NK-92 (cell line): ENCODE measurements around the gene TSPAN17.

ENCODE experiments used
- DNase-seq: peaks from one replicate; lab custom pipeline; 2025; ENCODE audit not compliant: unreplicated experiment; lab: John Stamatoyannopoulos, UW

TSPAN17 gene

DNA sequence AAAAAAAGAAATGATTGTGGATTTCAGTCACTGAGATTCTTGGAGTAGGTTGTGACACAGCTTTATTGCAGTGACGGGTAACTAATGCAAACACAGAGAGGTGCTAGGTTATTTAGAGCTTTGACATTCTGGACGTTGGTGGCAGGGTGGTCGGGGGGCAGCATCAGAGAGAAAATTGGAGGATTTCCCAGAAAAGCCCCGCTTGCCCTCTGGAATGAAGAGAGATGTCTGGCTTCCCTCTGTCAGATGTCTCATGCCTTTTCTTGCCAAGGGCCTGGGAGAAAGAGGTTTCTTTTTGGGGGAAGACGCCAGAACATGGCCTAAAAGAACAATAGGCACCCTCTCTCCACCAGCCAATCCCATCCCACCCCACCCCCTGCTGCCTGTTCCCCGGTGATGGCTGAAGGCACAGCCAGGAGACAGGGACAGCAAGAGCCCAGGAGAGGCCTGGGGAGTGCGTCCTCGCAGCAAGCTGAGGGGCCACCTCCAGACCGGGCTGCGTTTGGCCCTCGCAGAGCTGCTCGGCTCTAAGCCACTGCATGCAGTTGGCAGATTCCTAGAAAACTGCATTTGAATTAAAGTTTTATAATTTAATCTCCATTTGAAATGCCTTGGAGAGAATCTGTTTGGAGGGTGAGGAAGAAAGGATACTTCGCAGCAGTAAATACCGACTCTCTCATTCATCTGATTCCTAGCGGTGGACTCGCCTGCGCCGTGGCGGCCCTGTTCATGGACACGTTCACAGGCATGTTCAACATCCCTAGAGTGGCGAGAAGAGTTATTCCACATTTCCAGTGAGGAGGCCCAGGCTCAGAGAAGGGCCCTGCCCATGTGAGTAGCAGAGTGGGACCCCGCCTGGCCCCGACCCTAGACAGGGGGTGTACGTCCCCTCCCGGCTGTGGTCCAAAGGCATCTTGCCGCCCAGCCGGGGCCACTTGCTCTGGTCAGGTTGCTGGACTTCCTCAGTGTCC, 55.7 kb downstream of the TSPAN17 start:
- no peak for DNase-seq

DNA sequence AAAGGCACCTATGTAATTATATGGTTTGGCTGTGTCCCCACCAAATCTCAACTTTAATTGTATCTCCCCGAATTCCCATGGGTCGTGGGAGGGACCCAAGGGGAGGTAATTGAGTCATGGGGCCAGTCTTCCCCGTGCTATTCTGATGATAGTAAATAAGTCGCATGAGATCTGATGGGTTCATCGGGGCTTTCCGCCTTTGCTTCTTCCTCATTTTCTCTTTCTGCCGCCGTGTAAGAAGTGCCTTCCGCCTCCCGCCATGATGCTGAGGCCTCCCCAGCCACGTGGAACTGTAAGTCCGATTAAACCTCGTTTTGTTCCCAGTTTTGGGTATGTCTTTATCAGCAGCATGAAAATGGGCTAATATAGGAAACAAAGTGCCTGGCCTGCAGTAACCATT, 56.6 kb downstream of the TSPAN17 start:
- DNase-seq: no peak

DNA sequence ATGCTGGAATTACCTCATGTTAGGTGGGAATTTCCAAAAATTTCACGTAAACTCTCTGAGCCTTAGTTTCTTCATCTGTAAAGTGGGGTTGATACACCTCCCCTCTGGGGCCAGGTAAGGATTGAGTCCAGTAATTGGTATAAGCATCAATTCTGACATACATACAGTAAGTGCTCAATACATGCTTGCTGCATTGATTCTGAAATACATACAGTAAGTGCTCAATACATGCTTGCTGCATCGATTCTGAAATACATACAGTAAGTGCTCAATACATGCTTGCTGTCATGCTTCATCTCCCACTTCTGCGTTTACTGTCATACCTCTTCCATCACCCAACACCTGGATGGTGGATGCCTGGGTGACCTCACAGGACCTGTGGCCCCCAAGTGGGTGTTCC, 57.1 kb downstream of the TSPAN17 start:
- DNase-seq: no peak

DNA sequence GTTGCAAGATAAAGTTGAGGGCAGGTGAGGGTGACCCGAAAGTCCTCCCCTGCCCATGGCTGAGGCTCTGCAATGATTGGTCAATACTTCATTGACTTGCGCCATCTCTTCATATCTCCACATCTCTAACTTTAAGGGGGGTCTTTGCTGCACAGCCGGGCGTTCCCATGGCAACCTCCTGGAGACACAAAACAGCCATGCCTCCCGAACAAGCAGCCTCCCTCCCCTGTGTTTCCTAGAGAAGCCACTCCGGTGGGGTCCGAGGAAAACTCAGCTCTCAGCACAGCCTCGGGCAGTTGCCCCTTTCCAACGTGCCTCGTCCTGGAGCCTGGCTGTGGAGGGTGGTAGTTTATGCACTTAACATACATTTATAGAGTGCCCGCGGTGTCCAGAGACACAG, 57.5 kb downstream of the TSPAN17 start:
- no peak for DNase-seq
